Neural progenitor cell (in vitro differentiated cells): ENCODE results near the gene SPATA31D1. TPM values are rescaled to one million over a fixed set of nuclear protein-coding genes. Genes with fewer than 3 reads are reported as not detected.

Experiments used
- DNase-seq: peaks from one replicate; pipeline ENCODE4 v3.0.0-alpha.2; 2016; ENCODE audit warnings: low spot score
- H2AFZ ChIP-seq: fragments of 200-600 bp; sonication (generic); replicated peaks from 2 replicates; pipeline ENCODE4 v1.6.1; 2016; ENCODE audit warnings: antibody characterized with exemption
- H3F3A ChIP-seq: fragments of 200-600 bp; sonication (generic); 2 replicates; pipeline ENCODE4 v1.6.1; 2016; ENCODE audit warnings: antibody characterized with exemption, low read depth
- H3K27ac ChIP-seq: fragments of 200-600 bp; sonication (generic); 2 replicates; pipeline ENCODE4 v1.5.1; 2016; ENCODE audit warnings: mild to moderate bottlenecking
- H3K27me3 ChIP-seq: fragments of 200-600 bp; sonication (generic); 2 replicates; pipeline ENCODE4 v1.6.1; 2016; ENCODE audit warnings: mild to moderate bottlenecking, moderate library complexity
- H3K36me3 ChIP-seq: fragments of 200-600 bp; sonication (generic); 2 replicates; pipeline ENCODE4 v1.5.1; 2016
- H3K4me1 ChIP-seq: fragments of 200-600 bp; sonication (generic); 2 replicates; pipeline ENCODE4 v1.6.1; 2016; ENCODE audit warnings: mixed run types
- H3K4me2 ChIP-seq: fragments of 200-600 bp; sonication (generic); 2 replicates; pipeline ENCODE4 v1.6.1; 2016
- H3K4me3 ChIP-seq: fragments of 200-600 bp; sonication (generic); 2 replicates; pipeline ENCODE4 v1.5.1; 2016
- H3K79me2 ChIP-seq: fragments of 200-600 bp; sonication (generic); 2 replicates; pipeline ENCODE4 v1.6.1; 2016; ENCODE audit warnings: low read depth
- H3K9ac ChIP-seq: fragments of 200-600 bp; sonication (generic); 2 replicates; pipeline ENCODE4 v1.6.1; 2016
- H3K9me3 ChIP-seq: fragments of 200-600 bp; sonication (generic); 2 replicates; pipeline ENCODE4 v1.5.1; 2016; ENCODE audit warnings: low read depth
- H4K20me1 ChIP-seq: fragments of 200-600 bp; sonication (generic); 2 replicates; pipeline ENCODE4 v1.6.1; 2016; ENCODE audit warnings: low read depth
- H3K27ac Mint-ChIP-seq: 3 replicates; pipeline ENCODE4 v1.8.0; 2021; ENCODE audit warnings: mixed read lengths
- H3K27me3 Mint-ChIP-seq: 2 replicates; pipeline ENCODE4 v1.8.0; 2022; ENCODE audit warnings: low read depth, mild to moderate bottlenecking, inconsistent platforms, moderate library complexity, mixed read lengths; ENCODE audit not compliant: insufficient read depth
- H3K36me3 Mint-ChIP-seq: 3 replicates; pipeline ENCODE4 v1.8.0; 2021; ENCODE audit warnings: mixed read lengths
- H3K4me1 Mint-ChIP-seq: 3 replicates; pipeline ENCODE4 v1.8.0; 2021; ENCODE audit warnings: mixed read lengths
- H3K4me3 Mint-ChIP-seq: 3 replicates; pipeline ENCODE4 v1.8.0; 2021; ENCODE audit warnings: mild to moderate bottlenecking, moderate library complexity, mixed read lengths
- H3K9me3 Mint-ChIP-seq: 3 replicates; pipeline ENCODE4 v1.8.0; 2020; ENCODE audit warnings: mixed read lengths
- EZH2 ChIP-seq: fragments of 200-600 bp; sonication (generic); IDR thresholded peaks from 2 replicates; pipeline ENCODE4 v1.6.1; 2017; ENCODE audit warnings: antibody characterized with exemption, mild to moderate bottlenecking, moderate library complexity
- EZH2phosphoT487 ChIP-seq: fragments of 200-600 bp; sonication (generic); IDR thresholded peaks from 2 replicates; pipeline ENCODE4 v1.6.1; 2017; ENCODE audit warnings: antibody characterized with exemption
- total RNA-seq: library from RNA; depleted of rRNA; stranded (reverse); fragments of >200 nt; gene quantifications from 2 replicates; pipeline ENCODE4 v1.2.3, GENCODE V29; 2015; ENCODE audit warnings: low replicate concordance
- TF ChIP-seq, protein P1 (sequence below): fragments of 200-600 bp; sonication (generic); IDR thresholded peaks from 2 replicates; pipeline ENCODE4 v1.5.1; 2017; ENCODE audit warnings: antibody characterized with exemption, mild to moderate bottlenecking

The SPATA31D1 gene
- total RNA-seq, 1 donor from 2014 or later, result not detected

DNA sequence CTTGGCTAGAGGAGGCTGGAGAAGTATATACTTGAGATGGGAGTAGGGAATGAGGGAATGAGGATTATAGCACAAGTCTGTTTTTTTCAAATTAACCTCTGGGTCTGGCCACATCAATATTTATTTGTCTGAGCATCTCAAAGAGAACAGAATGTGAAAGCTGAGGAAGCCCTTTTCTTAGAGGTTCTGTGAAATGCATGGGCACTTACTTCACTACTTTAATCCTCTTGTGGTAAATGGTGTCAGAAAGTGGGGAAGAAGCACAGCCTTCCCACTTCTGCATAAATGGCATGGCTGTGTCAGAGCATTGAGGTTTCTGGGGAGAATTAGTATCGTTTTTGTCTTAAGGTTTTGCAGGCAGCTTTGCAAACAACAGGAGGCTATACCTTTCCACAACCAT, 48.6 kb downstream of the SPATA31D1 start:
- no peak overlapping the region for H3K4me3 Mint-ChIP-seq
- H3K36me3 Mint-ChIP-seq, result no peaks in the 10 kb centered on the region
- no peaks in the 10 kb centered on the region for H3F3A ChIP-seq
- H3K4me2 ChIP-seq, result no peak overlapping the region
- H3K27ac Mint-ChIP-seq, result no peak overlapping the region
- H2AFZ ChIP-seq, result no peak overlapping the region
- no peak for TF ChIP-seq EZH2
- H3K27me3 ChIP-seq, result no peaks in the 10 kb centered on the region
- H3K9me3 ChIP-seq, result no peaks in the 10 kb centered on the region
- H3K27me3 Mint-ChIP-seq, result no peaks in the 10 kb centered on the region
- DNase-seq, result no peak
- H3K4me3 ChIP-seq, result no peak overlapping the region
- H4K20me1 ChIP-seq, result no peaks in the 10 kb centered on the region
- no peaks in the 10 kb centered on the region for H3K79me2 ChIP-seq
- H3K4me1 Mint-ChIP-seq, result peaks cover 30% of the 10 kb centered on the region
- H3K36me3 ChIP-seq, result no peaks in the 10 kb centered on the region
- H3K4me1 ChIP-seq, result no peaks in the 10 kb centered on the region
- peaks cover 1% of the 10 kb centered on the region for H3K9me3 Mint-ChIP-seq
- H3K9ac ChIP-seq, result no peak overlapping the region
- no peak overlapping the region for H3K27ac ChIP-seq

DNA sequence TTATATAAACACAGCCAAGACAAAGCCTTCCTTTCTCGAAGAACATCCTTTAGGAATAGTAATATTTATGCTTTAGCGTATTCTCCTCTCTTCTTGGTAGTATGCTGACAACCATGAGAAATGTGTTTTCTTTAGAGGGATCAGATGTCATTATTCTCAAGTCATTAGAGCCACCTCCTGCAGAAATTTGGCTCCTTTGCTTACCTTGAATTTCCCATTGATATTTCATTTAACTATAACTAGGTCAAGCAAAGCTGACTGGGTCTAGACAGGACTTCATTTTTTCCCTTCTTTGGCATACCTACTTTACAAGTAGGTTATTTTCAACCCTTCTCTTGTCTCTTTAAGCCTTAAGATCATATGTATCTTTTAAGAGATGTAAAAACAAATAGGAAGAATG, 50.3 kb downstream of the SPATA31D1 start:
- Histone ChIP-seq H3K4me3 (no peak overlapping the region), H3K36me3 (no peaks in the 10 kb centered on the region), H3K4me1 (no peaks in the 10 kb centered on the region), H4K20me1 (no peaks in the 10 kb centered on the region), H3K27ac (no peak overlapping the region), H3K27me3 (no peaks in the 10 kb centered on the region), H3K4me2 (no peak overlapping the region), H3F3A (no peaks in the 10 kb centered on the region), H3K9ac (no peak overlapping the region), H2AFZ (no peak overlapping the region), H3K9me3 (no peaks in the 10 kb centered on the region), H3K79me2 (no peaks in the 10 kb centered on the region)
- no peak for DNase-seq
- Mint-ChIP-seq H3K27me3 (no peaks in the 10 kb centered on the region), H3K4me3 (no peak overlapping the region), H3K4me1 (peaks cover 28% of the 10 kb centered on the region), H3K9me3 (peaks cover 7% of the 10 kb centered on the region), H3K27ac (no peak overlapping the region), H3K36me3 (no peaks in the 10 kb centered on the region)
- no peak for TF ChIP-seq EZH2
- no peak for TF ChIP-seq EZH2phosphoT487
- TF ChIP-seq, protein P1, sequence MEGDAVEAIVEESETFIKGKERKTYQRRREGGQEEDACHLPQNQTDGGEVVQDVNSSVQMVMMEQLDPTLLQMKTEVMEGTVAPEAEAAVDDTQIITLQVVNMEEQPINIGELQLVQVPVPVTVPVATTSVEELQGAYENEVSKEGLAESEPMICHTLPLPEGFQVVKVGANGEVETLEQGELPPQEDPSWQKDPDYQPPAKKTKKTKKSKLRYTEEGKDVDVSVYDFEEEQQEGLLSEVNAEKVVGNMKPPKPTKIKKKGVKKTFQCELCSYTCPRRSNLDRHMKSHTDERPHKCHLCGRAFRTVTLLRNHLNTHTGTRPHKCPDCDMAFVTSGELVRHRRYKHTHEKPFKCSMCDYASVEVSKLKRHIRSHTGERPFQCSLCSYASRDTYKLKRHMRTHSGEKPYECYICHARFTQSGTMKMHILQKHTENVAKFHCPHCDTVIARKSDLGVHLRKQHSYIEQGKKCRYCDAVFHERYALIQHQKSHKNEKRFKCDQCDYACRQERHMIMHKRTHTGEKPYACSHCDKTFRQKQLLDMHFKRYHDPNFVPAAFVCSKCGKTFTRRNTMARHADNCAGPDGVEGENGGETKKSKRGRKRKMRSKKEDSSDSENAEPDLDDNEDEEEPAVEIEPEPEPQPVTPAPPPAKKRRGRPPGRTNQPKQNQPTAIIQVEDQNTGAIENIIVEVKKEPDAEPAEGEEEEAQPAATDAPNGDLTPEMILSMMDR, result no peak

Other genes with a start within 250 kb of the SPATA31D1 start
- not detected in 2 replicates for gene SPATA31D4, start 60.3 kb upstream of the SPATA31D1 start, total RNA-seq
- gene SPATA31D3, start 45.3 kb upstream of the SPATA31D1 start, total RNA-seq, result not detected in 2 replicates